LNCAP (cell line): ENCODE measurements around the gene PTDSS2.

Experiments used
- TF ChIP-seq, protein P1 (sequence below): fragments of 450-650 bp; IDR thresholded peaks from 2 replicates; pipeline ENCODE4 v1.5.1; 2017; ENCODE audit warnings: mild to moderate bottlenecking

PTDSS2 gene

GRCh38 chr11:507727-508515 is 57.8 kb downstream of the PTDSS2 start:
- TF ChIP-seq, protein P1, sequence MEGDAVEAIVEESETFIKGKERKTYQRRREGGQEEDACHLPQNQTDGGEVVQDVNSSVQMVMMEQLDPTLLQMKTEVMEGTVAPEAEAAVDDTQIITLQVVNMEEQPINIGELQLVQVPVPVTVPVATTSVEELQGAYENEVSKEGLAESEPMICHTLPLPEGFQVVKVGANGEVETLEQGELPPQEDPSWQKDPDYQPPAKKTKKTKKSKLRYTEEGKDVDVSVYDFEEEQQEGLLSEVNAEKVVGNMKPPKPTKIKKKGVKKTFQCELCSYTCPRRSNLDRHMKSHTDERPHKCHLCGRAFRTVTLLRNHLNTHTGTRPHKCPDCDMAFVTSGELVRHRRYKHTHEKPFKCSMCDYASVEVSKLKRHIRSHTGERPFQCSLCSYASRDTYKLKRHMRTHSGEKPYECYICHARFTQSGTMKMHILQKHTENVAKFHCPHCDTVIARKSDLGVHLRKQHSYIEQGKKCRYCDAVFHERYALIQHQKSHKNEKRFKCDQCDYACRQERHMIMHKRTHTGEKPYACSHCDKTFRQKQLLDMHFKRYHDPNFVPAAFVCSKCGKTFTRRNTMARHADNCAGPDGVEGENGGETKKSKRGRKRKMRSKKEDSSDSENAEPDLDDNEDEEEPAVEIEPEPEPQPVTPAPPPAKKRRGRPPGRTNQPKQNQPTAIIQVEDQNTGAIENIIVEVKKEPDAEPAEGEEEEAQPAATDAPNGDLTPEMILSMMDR, result no peak

- TF ChIP-seq, protein P1, result no peak
These were observed 58.9 kb downstream of the PTDSS2 start for GRCh38 chr11:508956-509355.

- TF ChIP-seq, protein P1, result no peak
These were observed 62.9 kb downstream of the PTDSS2 start for GRCh38 chr11:512761-513595.

- TF ChIP-seq, protein P1, result no peak
These were observed 64.5 kb downstream of the PTDSS2 start for GRCh38 chr11:514606-515005.

DNA sequence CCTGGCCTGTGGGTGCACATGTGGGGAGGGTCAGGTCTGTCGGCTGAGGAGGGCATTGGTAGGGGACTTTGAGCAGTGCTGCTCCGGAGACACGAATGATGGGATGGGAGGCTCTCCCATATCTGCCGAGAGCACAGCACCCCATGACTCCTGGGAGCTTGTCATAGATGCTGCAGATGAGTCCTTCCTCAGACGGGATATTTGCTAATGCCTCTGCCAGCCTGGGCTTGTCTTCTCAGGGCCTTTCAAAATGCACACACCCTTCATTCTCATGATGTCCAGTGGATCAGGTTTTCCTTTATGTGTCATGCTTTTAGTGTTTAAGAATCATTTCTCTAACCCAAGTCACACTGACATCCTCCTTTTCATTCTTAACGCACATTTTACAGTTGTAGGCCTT is 65.1 kb downstream of the PTDSS2 start:
- TF ChIP-seq, protein P1, result no peak

GRCh38 chr11:516400-516799 is 66.3 kb downstream of the PTDSS2 start:
- TF ChIP-seq, protein P1, result no peak

GRCh38 chr11:518463-519202 is 68.6 kb downstream of the PTDSS2 start:
- TF ChIP-seq, protein P1, result peak; percentile 100
